SKM-1 (cell line): ENCODE results near the gene ZXDC.
A peak's percentile ranks its signal among the peaks of the same experiment; 100 is the strongest.

Experiments
- DNase-seq: peaks from one replicate; lab custom pipeline; 2025; ENCODE audit not compliant: unreplicated experiment; lab: John Stamatoyannopoulos, UW

Gene ZXDC

DNA sequence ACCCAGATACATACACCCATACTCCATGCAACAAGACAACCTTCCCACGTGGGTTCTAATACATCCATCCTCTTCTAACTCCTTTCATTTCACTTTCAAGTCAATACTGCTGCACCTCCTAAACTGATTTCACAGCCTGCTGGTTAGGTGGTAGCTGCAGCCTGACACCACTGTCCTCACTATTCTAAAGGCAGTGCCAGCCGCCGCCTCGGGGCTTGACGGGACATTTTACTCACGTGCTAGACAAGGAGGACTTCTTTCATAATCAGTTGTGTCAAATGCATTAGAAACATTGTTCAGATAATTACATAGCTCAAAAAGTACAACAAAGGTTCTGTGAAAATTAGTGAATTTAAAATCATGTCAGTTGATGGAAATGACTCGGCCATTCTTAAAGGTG lies 35.6 kb upstream of the ZXDC start:
- no peak for DNase-seq

GRCh38 chr3:126510308-126510910 lies 34.7 kb upstream of the ZXDC start:
- DNase-seq = no peak

- DNase-seq = no peak
These were observed 34.1 kb upstream of the ZXDC start for GRCh38 chr3:126509597-126510307.

DNA sequence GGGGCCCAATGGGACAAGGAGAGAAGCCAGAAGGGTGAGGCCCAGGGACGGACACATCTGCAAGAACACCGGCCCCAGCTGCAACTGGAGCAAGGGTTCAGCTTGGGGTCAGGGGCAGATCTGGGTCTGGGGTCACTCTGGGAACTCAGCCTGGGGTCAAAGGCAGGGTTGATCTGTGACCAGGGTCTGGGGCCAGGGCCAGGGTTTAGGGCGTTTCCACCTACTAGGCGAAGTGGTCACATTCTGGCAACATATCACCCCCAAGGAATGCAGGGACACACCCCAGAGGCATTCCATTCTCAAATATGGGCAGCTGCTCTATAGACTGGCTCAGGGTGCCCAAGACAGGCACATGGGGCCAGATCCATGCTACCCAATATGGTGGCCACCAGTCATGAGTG lies 32.9 kb upstream of the ZXDC start:
- no peak for DNase-seq

DNA sequence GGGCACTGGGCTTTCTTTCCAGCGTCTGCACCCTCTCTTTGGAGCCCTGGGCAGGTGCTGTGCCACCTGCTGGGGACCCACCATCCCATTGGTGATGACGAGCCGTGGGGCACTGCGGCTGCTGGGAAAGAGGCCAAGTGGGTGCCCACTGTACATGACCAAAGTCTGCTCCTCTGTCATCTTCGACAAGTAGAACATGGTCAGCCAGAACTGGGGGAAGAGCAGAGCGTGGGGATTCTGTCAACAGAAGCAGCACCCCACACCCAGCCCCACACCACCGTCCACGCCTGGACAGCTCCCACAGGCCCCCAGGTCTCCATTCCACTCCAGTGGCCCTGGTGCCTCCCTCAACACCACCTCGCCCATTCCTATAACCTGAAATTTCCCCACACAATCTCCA lies 32.2 kb upstream of the ZXDC start:
- DNase-seq = no peak

GRCh38 chr3:126503701-126504100 lies 28.0 kb upstream of the ZXDC start:
- DNase-seq = no peak

DNA sequence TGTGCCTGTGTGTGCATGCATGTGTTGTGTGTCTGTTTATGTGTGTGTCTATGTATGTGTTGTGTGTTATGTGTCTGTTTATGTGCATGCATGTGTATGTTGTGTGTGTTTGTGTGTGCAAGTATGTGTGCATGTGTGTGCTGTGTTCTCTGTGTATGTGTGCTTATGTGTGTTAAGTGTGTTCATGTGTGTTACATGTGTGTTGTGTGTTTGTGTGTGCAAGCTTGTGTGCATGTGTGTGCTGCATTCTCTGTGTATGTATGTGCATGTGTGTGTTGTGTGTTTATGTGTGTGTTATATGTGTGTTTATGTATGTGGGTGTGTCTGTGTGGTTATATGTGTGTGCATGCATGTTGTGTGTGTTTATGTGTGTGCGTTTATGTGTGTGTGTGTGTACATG lies 27.0 kb upstream of the ZXDC start:
- no peak for DNase-seq

DNA sequence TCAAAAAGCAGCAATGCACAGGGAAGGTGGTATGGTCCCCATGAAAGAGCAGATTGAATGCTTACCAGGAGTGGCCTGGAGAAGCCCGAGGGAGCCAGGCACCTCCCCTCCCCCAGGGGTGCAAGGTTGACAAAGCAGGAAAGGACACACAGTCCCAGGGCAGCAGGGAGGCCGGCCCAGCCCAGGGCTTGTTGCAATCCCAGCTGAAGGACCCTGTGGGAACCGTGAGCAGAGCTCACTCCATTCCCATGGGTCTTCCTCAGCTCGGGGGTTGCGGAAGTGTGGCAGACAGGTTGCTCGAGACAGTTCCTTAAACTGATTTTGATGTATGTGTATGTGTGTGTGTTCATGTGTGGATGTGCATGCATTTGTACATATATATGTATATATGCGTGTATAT lies 26.0 kb upstream of the ZXDC start:
- DNase-seq = no peak

GRCh38 chr3:126501054-126501453 lies 25.4 kb upstream of the ZXDC start:
- DNase-seq = no peak

DNA sequence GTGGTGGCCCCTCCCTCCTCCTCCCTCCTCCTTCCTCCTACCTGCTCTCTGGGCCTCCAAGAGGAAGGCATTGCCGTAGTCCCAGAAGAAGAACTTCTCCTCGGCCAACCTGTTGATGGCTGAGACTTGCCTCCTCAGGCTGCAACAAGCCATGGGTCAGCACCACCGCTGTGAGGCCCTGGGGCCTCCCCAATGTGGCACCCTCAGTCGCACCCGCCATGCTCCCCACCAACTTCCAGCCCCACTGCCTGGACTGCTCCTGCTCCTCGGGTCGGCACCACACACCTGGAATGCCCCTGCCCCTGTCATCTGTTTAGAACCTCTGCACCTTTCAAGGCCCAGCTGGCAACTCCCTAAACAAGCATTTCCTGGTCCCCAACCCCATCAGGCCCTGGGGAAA lies 24.3 kb upstream of the ZXDC start:
- no peak for DNase-seq

DNA sequence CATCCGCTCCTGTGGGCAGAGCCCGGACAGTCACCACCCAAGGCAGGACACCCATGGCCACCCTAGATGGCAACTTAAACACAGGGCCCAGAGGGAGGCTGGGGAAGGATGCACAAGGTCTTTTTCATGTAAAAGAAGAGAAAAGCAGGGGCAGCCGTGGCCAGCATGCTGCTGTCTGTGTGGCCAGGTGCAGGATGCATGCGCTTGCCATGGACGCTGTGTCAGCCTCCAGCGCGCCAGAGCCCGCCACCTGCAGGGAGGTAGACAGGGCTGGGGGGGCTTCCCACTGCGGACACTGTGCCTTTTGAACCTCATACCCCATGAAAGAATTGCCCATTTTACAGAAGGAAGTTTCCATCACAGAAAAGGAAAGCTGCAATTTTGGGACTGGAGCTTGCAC lies 23.7 kb upstream of the ZXDC start:
- no peak for DNase-seq

- DNase-seq = no peak
These were observed 23.2 kb upstream of the ZXDC start for GRCh38 chr3:126498929-126499328.

DNA sequence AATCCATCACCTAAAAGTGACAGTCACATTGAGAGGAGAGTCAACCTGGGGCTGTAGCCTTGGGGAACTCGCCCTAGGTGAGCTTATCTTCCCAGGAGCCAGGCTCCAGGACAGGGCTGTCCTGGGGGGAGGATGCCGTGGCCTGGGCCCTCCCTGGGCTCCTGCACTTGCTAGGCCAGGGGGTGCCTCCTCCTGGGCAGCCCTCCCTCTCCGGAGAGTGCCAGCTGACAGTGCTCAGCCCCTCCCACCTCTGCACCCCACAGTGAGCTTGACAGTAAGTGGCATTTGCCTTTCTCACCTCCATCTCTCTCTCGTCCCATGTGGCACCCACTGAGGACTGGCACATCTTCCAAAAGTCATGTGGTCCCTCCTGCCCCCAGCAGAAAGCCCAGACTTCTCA lies 22.8 kb upstream of the ZXDC start:
- DNase-seq = no peak

DNA sequence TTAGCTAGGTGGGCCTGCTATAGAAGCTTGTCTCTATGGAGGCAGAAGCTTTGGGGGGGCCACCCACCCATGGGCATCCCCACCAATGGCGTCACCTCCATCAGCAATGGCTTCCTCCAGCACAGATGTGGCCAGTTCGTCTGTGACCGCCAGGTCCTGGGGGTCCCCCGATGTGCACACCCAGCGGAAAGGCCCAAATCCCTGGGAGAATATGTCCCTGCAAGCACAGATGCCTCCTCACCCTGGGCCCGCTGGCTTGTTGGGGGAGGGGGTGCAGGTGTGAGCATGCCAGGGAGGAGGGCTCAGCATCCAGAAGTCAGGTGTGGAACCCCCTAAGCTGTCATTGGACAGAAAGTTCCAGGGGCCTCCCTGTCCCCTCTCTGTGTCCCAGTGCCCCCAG lies 22.3 kb upstream of the ZXDC start:
- no peak for DNase-seq

DNA sequence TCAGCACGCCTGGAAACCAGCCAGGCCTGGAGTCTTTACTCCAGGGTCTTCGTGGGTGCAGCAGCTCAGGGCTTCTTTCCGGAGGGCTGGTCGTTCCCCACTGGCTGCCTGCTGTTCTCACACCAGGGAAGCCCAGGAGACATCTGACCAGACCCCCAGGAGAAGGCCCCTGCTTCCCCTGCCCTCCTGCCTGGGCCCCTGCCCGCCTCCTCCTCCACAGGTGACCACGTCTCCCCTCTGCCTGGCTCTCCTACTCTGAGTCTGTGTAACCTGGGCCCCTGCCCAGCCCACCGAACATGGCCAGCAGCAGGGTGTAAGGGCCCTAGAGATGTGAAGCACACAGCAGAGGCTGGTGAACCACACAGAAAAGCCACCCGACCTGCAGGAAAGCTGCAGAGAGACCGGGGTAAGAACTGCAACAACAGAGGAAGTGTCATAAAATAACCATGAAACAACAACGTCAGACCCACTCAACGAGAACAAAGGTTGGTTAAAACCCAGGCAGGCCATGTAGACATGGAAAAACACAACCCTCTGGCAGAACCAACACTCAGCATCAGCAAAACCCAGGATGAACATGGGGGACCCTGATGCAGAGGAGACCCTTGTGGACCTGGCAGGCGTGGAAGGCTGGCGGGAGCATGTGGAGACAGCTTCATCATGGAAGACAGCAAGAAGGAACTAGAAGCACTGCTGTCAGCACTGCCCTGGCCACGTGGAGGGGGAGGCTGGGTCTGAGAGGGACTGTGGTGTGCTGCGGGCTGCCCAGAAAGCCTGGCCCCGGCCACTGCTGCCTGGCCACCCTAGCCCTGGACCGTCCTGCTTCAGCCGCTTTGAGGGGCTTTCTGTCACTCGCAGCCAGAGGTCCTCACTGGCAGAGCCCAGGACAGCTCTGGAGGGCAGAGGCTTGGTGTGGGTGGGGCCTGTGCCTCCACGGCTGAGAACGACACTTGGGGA lies 21.5 kb upstream of the ZXDC start:
- DNase-seq = peak; percentile 42

GRCh38 chr3:126495786-126496185 lies 20.1 kb upstream of the ZXDC start:
- no peak for DNase-seq

DNA sequence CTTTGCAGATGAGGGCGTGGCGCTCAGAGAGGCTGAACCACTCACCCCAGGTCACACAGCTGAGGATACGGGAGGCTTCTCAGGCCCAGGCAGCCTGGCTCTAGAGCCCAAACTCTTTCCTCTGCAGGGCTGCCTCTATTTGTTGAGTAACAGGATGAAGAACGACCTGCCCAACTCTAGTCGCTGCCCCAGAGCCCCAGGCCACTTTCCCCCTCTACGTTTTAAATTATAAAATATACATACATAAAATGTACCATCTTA lies 19.2 kb upstream of the ZXDC start:
- no peak for DNase-seq

DNA sequence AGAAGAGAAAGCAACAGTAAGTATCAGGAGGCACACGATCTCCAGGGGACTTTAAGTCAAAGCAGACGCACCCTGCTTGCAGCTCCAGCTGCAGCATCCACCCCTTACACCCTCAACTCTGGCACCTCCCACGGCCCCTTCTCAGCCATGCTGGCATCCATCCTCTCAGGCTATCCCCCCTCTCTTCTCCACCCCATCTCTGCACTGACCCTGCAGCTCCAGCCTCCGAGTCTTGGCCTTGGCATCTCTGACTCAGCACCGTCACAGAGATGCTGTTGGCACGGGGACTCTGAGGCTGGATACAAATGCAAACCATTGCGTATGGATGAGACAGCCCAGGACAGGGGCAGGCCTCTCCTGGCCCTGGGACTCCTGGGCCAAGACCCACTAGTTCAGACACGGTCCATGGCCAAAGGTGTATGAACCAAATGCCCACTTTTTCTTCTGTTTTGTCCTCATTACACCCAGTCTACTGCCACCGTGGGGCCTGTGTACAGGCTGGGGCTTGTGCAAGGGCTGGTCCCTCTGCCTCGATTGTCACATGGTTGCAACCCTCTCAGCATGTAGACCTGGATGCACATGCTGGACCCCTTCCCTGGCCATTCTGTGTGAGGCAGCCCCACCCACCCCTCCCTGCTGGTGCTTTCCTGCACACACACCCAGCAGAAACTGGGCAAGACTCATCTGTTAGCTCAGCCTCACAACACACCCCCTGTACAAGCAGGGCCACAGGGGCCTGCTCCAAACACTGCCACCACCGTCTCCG lies 18.7 kb upstream of the ZXDC start:
- no peak for DNase-seq

DNA sequence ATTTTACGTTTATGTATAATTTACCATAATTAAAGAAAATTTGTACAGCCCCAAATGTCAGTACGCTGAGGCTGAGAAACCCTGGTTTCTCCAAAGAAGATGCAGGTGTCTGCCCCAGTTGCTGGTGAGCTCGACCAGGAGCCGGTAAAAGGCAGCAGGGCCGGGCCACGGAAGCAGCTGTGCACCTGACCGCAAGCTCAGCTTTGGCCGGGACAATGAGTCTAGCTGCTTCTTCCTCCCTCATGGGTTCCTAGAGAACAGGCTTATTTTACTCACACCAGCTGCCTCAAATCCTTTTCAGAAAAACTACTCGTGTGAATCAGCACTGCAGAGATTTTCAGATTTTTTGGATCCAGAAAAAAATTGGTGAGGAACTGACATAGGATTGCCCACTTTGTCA lies 18.0 kb upstream of the ZXDC start:
- DNase-seq = no peak

DNA sequence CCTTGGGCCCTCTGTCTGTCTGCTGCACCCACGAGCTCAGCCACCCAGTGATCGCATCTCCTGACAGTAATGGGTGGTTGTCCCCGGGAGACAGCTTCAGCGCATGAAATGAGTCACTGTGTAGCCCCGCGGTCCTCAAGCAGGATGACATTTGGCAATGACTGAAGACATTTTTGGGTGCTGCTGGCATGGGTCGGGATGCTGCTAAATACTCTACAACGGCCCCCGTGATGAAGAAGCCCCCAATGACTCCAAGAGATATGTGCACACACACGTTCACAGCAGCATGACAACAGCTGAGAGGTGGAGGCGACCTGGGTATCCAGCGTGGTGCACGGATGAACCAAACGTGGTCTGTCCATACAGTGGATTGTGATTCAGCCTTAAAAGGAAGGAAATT lies 17.4 kb upstream of the ZXDC start:
- no peak for DNase-seq

DNA sequence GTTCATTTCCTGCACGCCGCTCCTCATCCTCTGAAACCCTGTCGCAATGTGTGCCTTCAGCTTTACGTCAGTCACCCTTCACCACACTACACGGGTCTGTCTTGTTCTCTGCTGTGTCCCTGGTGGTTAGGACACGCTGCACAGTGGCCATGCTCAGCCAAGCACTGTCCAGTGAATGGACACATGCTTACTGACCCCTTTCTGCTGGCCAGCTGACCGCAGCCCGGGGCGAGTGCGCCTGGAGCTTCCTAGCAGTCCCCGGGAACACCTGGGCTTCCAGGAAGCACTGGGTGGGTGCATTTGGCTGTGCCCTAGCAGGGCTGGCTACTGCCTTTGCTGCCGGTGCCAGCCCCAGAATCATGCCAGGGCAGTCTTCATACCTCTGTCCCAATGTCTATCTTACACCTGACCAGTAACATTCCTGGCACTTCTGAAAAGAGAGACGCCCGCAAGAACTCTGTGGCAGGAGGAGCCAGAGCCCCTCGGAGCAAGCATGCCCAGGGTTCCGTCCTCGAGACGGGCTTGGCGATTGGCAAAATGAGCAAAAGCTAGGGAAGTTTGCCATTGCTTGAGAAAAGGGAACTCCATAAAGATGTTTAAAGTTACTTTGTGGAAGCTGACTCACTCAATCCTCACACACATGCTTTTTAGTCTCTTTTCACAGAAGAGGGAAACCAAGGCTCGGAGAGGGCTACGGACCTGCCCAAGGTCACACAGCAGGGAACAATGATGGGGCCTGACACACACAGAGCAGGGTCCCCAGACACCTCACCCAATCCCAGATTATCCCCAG lies 15.7 kb upstream of the ZXDC start:
- no peak for DNase-seq
